K562 (cell line): Measurements from ENCODE around the gene POLD4. TPM values are rescaled to one million over a fixed set of nuclear protein-coding genes. Genes with fewer than 3 reads are reported as not detected.
A peak's percentile ranks its signal among the peaks of the same experiment; 100 is the strongest.

Experiments
- ARID4B ChIP-seq: sonication (generic); formaldehyde crosslinking; IDR thresholded peaks from 2 replicates; pipeline ENCODE4 v1.8.0; 2022; ENCODE audit warnings: mild to moderate bottlenecking, missing genetic modification reagents
- BRF1 ChIP-seq: IDR thresholded peaks from 3 replicates; pipeline ENCODE4 v1.6.1; 2011; ENCODE audit warnings: borderline replicate concordance, mild to moderate bottlenecking; ENCODE audit not compliant: insufficient read length; ENCODE audit errors: extremely low read depth
- GATA2 ChIP-seq: sonication (generic); formaldehyde crosslinking; IDR thresholded peaks from 2 replicates; pipeline ENCODE4 v1.4.0; 2020; ENCODE audit warnings: mild to moderate bottlenecking, missing genetic modification reagents
- HDAC3 ChIP-seq: fragments of 450-650 bp; IDR thresholded peaks from 2 replicates; pipeline ENCODE4 v1.6.1; 2018; ENCODE audit warnings: borderline replicate concordance, mild to moderate bottlenecking, moderate library complexity; ENCODE audit not compliant: partially characterized antibody
- PCBP2 ChIP-seq: fragments of 200-400 bp; formaldehyde crosslinking; IDR thresholded peaks from 2 replicates; pipeline ENCODE4 v1.6.1; 2018; ENCODE audit warnings: low read length, low read depth, mild to moderate bottlenecking, moderate library complexity; ENCODE audit not compliant: poor library complexity, severe bottlenecking
- PHF8 ChIP-seq: fragments of 200-600 bp; sonication (generic); IDR thresholded peaks from 2 replicates; pipeline ENCODE4 v1.6.1; 2012; ENCODE audit warnings: mixed run types, mild to moderate bottlenecking, inconsistent platforms, low read length, moderate library complexity, borderline replicate concordance
- RBBP5 ChIP-seq: fragments of 200-600 bp; sonication (generic); IDR thresholded peaks from 2 replicates; pipeline ENCODE4 v1.6.1; 2012; ENCODE audit warnings: borderline replicate concordance, mild to moderate bottlenecking, low read length, control low read depth, inconsistent platforms; ENCODE audit not compliant: insufficient read depth, poor library complexity, severe bottlenecking
- SMAD3 ChIP-seq: fragments of 450-650 bp; formaldehyde crosslinking; conservative IDR thresholded peaks from 2 replicates; pipeline ENCODE4 v1.4.0; 2020; ENCODE audit warnings: mild to moderate bottlenecking
- TEAD1 ChIP-seq, 2 experiments: fragments of 450-650 bp in 1 of 2; sonication (generic) in 1 of 2; formaldehyde crosslinking; IDR thresholded peaks; 2 replicates each; pipeline versions ENCODE4 v1.4.0 to v1.8.0; 2020 to 2022; ENCODE audit warnings: mild to moderate bottlenecking in 2 of 2, missing genetic modification reagents in 1 of 2
- ZBTB26 ChIP-seq: fragments of 450-650 bp; formaldehyde crosslinking; IDR thresholded peaks from 2 replicates; pipeline ENCODE4 v1.4.0; 2022; ENCODE audit warnings: missing genetic modification characterization
- ZNF324 ChIP-seq: fragments of 250-450 bp; sonication (Bioruptor Pico); IDR thresholded peaks from 2 replicates; pipeline ENCODE4 v1.4.0; 2020; ENCODE audit warnings: mild to moderate bottlenecking
- ZNF511 ChIP-seq: sonication (generic); formaldehyde crosslinking; IDR thresholded peaks from 2 replicates; pipeline ENCODE4 v1.8.0; 2022; ENCODE audit warnings: mild to moderate bottlenecking, missing genetic modification reagents
- ZNF644 ChIP-seq: fragments of 200-800 bp; sonication (Bioruptor generic); IDR thresholded peaks from 2 replicates; pipeline ENCODE4 v1.6.1; 2016; ENCODE audit warnings: low read depth, missing genetic modification characterization, missing compliant biosample characterization
- ZNF707 ChIP-seq: fragments of 250-450 bp; sonication (Bioruptor Pico); conservative IDR thresholded peaks from 2 replicates; pipeline ENCODE4 v1.8.0; 2022; ENCODE audit warnings: inconsistent platforms, mild to moderate bottlenecking, moderate library complexity
- polyA plus RNA-seq, 8 experiments: library from polyadenylated mRNA; depleted of rRNA in 4 of 8; stranded (reverse) in 5 of 8; unstranded in 3 of 8; fragments of >200 nt; fragmentation: Nextera tagmentation in 2 of 8; fragmentation: Illumina TruSeq in 1 of 8; extraction: Ambion mirVana in 2 of 8; extraction: Trizol in 1 of 8; gene quantifications; 2 replicates each; pipeline versions ENCODE4 v1.2.1 to v1.2.3, GENCODE V29; 2011 to 2014; ENCODE audit warnings: inconsistent platforms in 1 of 8, missing spikeins in 1 of 8
- total RNA-seq, 7 experiments: library from RNA; depleted of rRNA in 6 of 7; stranded (reverse); fragments of >200 nt in 6 of 7; fragmentation: Illumina TruSeq in 2 of 7; extraction: Trizol in 2 of 7; gene quantifications; 2 replicates each; pipeline versions ENCODE4 v1.2.1 to v1.2.3, GENCODE V29; 2011 to 2021; ENCODE audit warnings: low replicate concordance in 1 of 7
- TF ChIP-seq, protein P1 (sequence below): sonication (generic); formaldehyde crosslinking; IDR thresholded peaks from 2 replicates; pipeline ENCODE4 v1.8.0; 2023; ENCODE audit warnings: mild to moderate bottlenecking, missing genetic modification reagents
- TF ChIP-seq, protein P2 (sequence below): fragments of 450-650 bp; formaldehyde crosslinking; IDR thresholded peaks from 2 replicates; pipeline ENCODE4 v1.4.0; 2020; ENCODE audit warnings: mild to moderate bottlenecking, moderate library complexity

The POLD4 gene
- total and polyA plus RNA-seq, 9 of the 15 experiments (the other 6 are each of a cell fraction or from before 2014, with no cell fraction given), result 5.8 to 64.5 (median 18.3) TPM

- TF ChIP-seq ZNF324 (CRISPR knock-in tag) (no peak), PCBP2 (no peak), RBBP5 (no peak), TEAD1 (CRISPR knock-in tag; IDR thresholded peaks at IDR 0.05) (peak in 1 of 2 experiments; percentile 76; a peak in 1 of 4 replicates), ARID4B (peak; percentile 92), ZNF707 (CRISPR knock-in tag) (no peak), ZNF644 (tag) (no peak; the same call in 1 of the 2 replicates), HDAC3 (no peak), ZNF511 (CRISPR knock-in tag) (no peak; the same call in 1 of the 2 replicates), SMAD3 (CRISPR knock-in tag) (no peak), PHF8 (peak; percentile 81; the same call in 1 of the 2 replicates), BRF1 (no peak), GATA2 (no peak), ZBTB26 (CRISPR knock-in tag) (no peak)
- TF ChIP-seq, protein P1, sequence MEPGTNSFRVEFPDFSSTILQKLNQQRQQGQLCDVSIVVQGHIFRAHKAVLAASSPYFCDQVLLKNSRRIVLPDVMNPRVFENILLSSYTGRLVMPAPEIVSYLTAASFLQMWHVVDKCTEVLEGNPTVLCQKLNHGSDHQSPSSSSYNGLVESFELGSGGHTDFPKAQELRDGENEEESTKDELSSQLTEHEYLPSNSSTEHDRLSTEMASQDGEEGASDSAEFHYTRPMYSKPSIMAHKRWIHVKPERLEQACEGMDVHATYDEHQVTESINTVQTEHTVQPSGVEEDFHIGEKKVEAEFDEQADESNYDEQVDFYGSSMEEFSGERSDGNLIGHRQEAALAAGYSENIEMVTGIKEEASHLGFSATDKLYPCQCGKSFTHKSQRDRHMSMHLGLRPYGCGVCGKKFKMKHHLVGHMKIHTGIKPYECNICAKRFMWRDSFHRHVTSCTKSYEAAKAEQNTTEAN (CRISPR knock-in tag), result no peak
- TF ChIP-seq, protein P2, sequence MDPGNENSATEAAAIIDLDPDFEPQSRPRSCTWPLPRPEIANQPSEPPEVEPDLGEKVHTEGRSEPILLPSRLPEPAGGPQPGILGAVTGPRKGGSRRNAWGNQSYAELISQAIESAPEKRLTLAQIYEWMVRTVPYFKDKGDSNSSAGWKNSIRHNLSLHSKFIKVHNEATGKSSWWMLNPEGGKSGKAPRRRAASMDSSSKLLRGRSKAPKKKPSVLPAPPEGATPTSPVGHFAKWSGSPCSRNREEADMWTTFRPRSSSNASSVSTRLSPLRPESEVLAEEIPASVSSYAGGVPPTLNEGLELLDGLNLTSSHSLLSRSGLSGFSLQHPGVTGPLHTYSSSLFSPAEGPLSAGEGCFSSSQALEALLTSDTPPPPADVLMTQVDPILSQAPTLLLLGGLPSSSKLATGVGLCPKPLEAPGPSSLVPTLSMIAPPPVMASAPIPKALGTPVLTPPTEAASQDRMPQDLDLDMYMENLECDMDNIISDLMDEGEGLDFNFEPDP (CRISPR knock-in tag), result no peak
Observed at GRCh38 chr11:67317205-67317887, 36.0 kb downstream of the POLD4 start (continued).
